HG03378 (cell line): ENCODE results near the gene RASSF8.

Experiments used
- ATAC-seq: cut with Tn5 transposase; IDR thresholded peaks from one replicate; pipeline ENCODE4 v1.9.1; 2021; ENCODE audit warnings: mild to moderate bottlenecking, moderate library complexity; ENCODE audit not compliant: unreplicated experiment

The RASSF8 gene

GRCh38 chr12:26122681-26123481, 164.4 kb downstream of the RASSF8 start:
- ATAC-seq, result no peak

DNA sequence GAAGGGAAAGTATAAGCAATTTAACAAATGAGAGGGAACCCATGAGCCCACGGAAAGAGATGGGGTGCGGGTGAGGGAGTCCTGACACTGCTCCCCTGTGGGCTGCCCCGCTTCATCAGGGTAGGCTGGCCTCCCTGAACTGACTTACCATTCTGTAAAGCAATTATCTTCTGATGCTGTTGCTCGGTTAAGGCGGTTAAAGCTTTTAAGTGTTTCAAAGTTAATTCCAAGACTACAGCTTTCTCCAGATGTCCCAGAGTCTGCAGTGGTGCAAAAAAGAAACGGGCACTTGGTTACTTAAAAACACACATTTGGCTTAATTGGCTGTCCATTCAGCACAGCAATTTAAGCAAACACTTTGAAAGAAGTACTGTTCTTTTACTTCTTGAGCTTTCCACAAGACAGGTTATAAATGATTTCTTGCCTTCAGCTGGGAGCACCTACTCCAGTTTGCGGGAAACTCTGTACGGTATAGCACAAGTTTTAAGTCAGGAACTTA, 165.0 kb downstream of the RASSF8 start:
- no peak for ATAC-seq

DNA sequence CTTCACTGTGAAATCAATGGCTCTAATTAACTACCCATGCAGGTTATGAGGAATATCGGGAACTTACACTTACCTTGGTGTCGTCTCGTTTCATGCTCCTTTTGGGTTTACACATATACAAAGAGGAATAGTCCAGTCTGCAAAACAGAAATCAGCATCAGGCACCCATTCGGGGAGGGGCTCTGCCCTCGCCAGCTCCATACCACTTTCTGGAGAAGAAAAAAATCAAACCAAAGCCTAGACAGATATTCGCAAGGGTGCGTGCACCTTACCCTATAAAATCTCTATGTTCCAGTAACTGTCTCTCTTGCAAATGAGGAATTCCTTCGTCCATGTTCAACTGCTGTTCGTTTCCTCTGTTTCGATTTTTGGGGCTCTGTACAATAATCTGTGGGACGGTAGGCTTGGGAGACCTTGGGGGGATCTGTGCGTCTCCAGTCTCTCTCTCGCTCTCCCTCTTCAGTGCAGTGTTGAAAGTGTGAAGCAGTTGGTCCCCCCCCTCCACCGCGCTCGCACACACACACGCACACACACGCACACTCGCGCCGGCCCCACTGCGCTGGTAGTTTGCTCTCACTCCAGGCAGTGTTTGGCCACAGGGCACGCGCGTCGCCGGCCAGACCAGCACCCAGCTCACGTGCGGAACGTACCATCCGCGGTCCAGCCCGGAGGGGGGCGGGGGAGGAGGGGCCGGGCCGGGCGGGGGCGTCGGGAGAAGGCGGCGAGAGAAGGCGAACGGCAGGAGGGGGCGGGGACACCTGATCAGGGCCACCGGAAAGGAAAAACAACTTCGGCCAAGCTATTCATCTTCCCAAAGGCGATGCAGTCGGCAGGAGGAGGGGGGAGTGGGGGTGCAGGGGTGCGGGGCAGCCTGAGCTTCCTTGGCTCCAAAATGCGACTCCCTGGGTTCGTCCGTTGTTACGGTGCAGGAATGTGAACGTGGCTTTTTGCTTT, 166.2 kb downstream of the RASSF8 start, which contains the start of gene BHLHE41:
TSS of gene BHLHE41 (minus strand) at position 592 of the 954 bp plus-strand sequence. CDS start at position 334, 258 bp downstream.
- ATAC-seq, result no peak

GRCh38 chr12:26125400-26126339, 167.2 kb downstream of the RASSF8 start:
- no peak for ATAC-seq

DNA sequence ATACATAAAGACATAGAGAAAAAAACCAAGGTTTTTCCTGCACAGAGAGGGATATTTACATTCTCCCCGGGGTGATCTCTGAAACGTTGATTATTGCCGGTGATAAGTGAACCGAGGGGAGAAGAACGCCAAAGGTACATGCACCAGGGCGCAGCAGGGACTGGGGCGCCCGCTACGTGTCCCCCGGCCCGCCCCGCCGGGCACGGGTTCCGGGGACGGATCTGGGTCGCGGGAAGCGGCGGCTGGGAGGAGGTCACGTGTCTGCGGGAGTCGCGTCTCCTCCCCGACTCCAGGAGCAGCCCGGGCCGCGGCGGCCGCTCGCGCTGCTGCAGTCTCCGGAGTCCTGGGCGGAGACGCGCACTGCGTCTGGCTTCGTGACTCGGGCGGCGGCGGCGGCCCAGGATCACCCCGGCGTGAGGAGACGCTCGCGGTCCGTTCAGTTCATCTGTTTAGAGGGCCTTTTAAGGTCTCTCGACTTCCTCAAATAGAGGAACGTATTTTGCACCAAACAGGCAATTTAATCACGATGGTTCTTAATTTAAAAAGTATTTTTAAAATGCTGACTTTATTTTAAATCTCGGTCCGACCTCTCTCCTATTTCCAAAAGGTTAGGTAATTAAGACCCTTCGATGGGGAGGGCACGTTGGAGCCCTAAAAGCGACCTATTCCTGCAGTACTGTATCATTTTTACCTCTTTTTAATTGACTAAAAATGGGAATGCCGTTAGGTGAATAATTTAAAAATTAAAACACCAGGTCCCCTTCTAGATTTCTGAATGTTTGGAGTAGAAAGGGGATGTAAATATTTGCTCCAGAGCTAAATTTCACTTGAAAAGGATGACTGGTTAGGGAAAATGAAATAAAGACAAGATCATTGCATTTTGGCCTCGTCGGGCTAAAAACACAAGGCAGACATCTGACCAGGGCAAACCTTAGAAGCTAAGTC, 168.1 kb downstream of the RASSF8 start:
- no peak for ATAC-seq

DNA sequence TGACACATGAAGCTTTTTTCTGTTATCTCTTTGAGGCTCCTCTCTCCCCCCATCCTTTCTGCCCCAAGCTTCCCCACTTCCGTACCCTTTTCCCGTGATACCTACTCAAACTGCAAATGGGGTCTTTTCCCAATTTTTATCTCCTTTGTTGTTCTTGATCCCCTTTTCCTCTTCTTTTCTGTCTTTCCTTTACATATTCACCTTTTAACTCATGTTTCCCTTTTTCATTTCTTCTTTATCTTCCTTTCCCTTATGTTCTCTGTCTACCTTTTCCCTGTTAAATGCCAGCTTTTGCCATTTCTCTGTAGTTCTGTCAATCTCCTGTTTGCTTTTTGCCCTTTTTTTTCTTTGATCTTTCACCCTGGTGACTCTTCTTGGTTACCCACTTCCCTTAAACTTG, 168.9 kb downstream of the RASSF8 start:
- ATAC-seq, result no peak

GRCh38 chr12:26128168-26128567, 169.7 kb downstream of the RASSF8 start:
- ATAC-seq, result no peak
